Measurements from ENCODE around the gene BBX. TPM values are rescaled to one million over a fixed set of nuclear protein-coding genes. Genes with fewer than 3 reads are reported as not detected.

Gene BBX
- total RNA-seq, 4 donors from 2014 or later: 55.6 to 86.7 (median 73.0) TPM

DNA sequence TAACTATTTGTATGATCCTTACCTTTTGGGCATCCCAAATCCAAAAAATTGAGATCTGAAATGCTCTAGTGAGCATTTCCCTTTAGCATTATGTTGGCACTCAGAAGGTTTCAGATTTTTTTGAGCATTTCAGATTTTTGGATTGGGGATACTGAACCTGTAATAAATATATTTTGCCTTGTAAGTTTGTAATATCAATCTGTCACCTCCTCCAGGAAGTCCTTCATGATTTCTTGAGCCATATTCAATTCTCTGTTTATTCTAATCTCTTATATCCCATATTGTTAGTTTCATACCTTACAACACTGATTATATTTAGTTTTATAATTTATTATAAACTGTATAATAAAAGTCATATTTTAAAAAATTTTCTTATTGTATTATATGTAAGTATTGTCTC is 215.2 kb downstream of the BBX start:
- no peaks in the 10 kb centered on the region for H3K27me3 ChIP-seq
- TF ChIP-seq POLR2A (IDR thresholded peaks at IDR 0.05) (no peak), EP300 (IDR thresholded peaks at IDR 0.05) (no peak), POLR2AphosphoS5 (IDR thresholded peaks at IDR 0.05) (no peak)
- TF ChIP-seq, protein P1, sequence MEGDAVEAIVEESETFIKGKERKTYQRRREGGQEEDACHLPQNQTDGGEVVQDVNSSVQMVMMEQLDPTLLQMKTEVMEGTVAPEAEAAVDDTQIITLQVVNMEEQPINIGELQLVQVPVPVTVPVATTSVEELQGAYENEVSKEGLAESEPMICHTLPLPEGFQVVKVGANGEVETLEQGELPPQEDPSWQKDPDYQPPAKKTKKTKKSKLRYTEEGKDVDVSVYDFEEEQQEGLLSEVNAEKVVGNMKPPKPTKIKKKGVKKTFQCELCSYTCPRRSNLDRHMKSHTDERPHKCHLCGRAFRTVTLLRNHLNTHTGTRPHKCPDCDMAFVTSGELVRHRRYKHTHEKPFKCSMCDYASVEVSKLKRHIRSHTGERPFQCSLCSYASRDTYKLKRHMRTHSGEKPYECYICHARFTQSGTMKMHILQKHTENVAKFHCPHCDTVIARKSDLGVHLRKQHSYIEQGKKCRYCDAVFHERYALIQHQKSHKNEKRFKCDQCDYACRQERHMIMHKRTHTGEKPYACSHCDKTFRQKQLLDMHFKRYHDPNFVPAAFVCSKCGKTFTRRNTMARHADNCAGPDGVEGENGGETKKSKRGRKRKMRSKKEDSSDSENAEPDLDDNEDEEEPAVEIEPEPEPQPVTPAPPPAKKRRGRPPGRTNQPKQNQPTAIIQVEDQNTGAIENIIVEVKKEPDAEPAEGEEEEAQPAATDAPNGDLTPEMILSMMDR (IDR thresholded peaks at IDR 0.05): no peak
- peaks cover 0 to 9% of the 10 kb centered on the region in 2 donors for H3K36me3 ChIP-seq
- no peaks in the 10 kb centered on the region for H3K9me3 ChIP-seq
- no peak overlapping the region for H3K4me3 ChIP-seq
- peaks cover 0 to 8% (median 0%) of the 10 kb centered on the region in 3 donors for H3K4me1 ChIP-seq
- no peak for ATAC-seq
- H3K27ac ChIP-seq: no peak overlapping the region

- no peak overlapping the region for H3K4me3 ChIP-seq
- H3K36me3 ChIP-seq: peaks cover 0 to 2% of the 10 kb centered on the region in 2 donors
- H3K9me3 ChIP-seq: no peaks in the 10 kb centered on the region
- TF ChIP-seq, protein P1 (IDR thresholded peaks at IDR 0.05): no peak
- no peak for TF ChIP-seq POLR2AphosphoS5 (IDR thresholded peaks at IDR 0.05)
- no peak for TF ChIP-seq POLR2A (IDR thresholded peaks at IDR 0.05)
- TF ChIP-seq EP300 (IDR thresholded peaks at IDR 0.05): no peak
- ATAC-seq: no peak
- peaks cover 0 to 8% (median 0%) of the 10 kb centered on the region in 3 donors for H3K4me1 ChIP-seq
- WGBS, 2 donors (ENCODE audit: low coverage in 1 of 2): 82 to 90% methylated on average over 3 to 4 of the region's 5 CpGs
- no peaks in the 10 kb centered on the region for H3K27me3 ChIP-seq
- H3K27ac ChIP-seq: no peak overlapping the region
These were observed 215.9 kb downstream of the BBX start for GRCh38 chr3:107738486-107739183.

DNA sequence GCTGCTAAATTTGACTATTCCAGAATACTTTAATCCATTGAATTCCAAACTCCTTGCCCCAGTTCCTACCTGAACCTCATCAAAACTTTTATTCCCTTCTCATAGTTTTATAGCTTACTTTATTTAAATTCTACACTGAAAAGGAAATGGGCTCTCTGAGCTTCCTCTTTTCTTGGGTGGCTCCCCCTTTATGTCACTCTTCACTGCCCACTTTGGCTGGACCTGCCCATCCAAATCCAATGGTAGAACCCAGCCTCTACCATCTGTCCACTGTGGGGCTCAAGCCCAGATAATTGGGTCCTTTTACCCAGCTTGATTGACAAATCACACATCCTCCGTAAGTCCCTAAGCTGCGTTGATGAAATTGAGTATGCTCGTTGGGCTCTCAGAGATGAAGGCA is 216.5 kb downstream of the BBX start:
- Histone ChIP-seq H3K27me3 (no peaks in the 10 kb centered on the region), H3K9me3 (no peaks in the 10 kb centered on the region), H3K4me1 (peaks cover 0 to 8% (median 0%) of the 10 kb centered on the region in 3 donors), H3K4me3 (no peak overlapping the region), H3K27ac (no peak overlapping the region), H3K36me3 (no peaks in the 10 kb centered on the region)
- 50 to 67% methylated on average over 2 to 3 of the region's 3 CpGs for WGBS, 2 donors (ENCODE audit: low coverage in 1 of 2)
- TF ChIP-seq POLR2A (IDR thresholded peaks at IDR 0.05): no peak
- TF ChIP-seq POLR2AphosphoS5 (IDR thresholded peaks at IDR 0.05): no peak
- TF ChIP-seq, protein P1 (IDR thresholded peaks at IDR 0.05): no peak
- no peak for TF ChIP-seq EP300 (IDR thresholded peaks at IDR 0.05)
- no peak for ATAC-seq

DNA sequence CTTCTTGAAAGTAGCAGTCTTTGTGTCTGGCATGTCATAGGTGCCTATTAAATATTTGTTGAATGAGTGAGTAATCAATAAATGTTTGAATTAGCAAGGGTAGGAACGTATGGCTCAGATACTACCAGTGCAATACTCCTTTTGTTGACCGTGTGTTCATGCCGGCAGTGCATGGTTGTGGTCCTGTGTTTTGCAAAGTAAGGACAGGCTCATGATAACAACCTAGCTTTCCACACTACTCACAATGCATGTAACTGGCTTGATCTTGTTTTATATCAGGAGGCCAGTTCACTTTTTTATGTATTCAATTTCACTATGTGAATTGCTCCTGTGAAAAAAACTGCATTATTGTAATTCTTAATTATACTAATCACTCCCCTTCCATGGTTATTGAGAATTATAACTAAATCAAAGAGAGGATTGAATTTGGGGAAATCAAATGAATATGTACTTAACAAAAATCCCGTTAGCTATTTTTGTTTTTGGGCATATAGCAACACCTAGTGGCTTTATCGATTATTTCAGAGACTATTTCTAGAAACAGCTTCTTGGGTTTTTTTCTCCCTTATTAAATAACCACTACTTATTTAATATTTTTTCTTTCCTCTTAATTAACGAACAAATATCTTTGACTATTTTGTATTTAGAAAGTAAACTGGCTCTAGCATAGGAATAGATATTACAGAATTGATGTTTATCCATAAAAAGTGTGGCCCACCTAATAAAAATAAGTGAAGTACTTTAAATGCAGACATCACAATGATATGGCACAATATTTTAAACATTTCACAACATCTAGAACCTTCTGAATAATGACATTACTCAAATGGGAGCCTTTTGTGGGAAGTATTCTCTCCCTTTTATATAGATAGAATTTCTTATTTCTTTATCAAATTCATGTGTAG is 218.5 kb downstream of the BBX start:
- 39 to 49% methylated on average over 6 of the region's 6 CpGs for WGBS, 2 donors (ENCODE audit: low coverage in 1 of 2)

More for the DNA sequence above, 218.5 kb downstream of the BBX start:
- ATAC-seq: no peak
- H3K36me3 ChIP-seq: peaks cover 0 to 8% of the 10 kb centered on the region in 2 donors
- no peaks in the 10 kb centered on the region for H3K27me3 ChIP-seq
- TF ChIP-seq, protein P1 (IDR thresholded peaks at IDR 0.05): peak; percentile 37 to 65 (median 42)
- TF ChIP-seq POLR2AphosphoS5 (IDR thresholded peaks at IDR 0.05): no peak
- H3K27ac ChIP-seq: no peak overlapping the region
- no peak overlapping the region for H3K4me3 ChIP-seq
- H3K9me3 ChIP-seq: no peaks in the 10 kb centered on the region
- H3K4me1 ChIP-seq: peaks cover 0 to 8% (median 0%) of the 10 kb centered on the region in 3 donors

All from gastroesophageal sphincter (tissue), 4 donors.